ENCODE data around the gene RNF112.

DNA sequence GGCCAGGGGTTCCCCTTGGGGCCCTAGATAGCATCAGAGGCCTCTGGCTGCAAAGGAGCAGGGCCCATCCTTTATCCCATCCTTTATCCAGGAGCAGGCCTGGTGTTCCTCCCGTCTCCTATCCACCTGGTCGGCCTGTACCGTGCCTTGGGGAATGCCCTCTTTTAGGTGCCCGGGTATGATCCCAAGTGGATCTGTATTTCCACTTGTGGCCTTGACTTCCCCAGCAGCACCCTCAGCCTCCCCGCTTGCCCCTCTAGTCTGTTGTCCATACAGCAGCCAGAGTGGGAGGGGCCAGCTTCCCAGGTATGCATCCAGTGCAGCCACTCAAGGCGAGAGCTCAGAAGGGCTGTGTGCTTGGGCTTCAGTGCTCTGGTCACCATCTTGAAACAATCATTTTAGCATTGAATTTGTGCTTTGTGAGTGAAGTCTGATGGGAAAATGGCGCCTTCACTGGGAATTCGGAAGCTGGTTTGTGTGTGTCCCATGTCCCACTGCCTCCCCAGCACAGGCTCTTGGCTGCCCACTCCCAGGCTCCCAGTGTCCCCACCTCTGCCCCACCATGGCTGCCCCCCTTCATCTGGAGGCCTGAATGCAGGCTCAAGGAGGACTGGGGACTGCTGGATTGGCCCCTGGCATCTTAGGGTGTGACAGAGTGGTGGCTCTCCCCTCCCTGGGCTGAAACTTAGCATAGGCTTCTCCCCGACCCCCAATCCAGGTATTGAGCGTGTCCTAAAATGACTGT is 3.3 kb upstream of the RNF112 start:
- TF ChIP-seq, protein P1, sequence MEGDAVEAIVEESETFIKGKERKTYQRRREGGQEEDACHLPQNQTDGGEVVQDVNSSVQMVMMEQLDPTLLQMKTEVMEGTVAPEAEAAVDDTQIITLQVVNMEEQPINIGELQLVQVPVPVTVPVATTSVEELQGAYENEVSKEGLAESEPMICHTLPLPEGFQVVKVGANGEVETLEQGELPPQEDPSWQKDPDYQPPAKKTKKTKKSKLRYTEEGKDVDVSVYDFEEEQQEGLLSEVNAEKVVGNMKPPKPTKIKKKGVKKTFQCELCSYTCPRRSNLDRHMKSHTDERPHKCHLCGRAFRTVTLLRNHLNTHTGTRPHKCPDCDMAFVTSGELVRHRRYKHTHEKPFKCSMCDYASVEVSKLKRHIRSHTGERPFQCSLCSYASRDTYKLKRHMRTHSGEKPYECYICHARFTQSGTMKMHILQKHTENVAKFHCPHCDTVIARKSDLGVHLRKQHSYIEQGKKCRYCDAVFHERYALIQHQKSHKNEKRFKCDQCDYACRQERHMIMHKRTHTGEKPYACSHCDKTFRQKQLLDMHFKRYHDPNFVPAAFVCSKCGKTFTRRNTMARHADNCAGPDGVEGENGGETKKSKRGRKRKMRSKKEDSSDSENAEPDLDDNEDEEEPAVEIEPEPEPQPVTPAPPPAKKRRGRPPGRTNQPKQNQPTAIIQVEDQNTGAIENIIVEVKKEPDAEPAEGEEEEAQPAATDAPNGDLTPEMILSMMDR (IDR thresholded peaks at IDR 0.05; ENCODE audit: insufficient read depth, low read depth, low read length): no peak
- TF ChIP-seq EZH2 (IDR thresholded peaks at IDR 0.05; ENCODE audit: insufficient read depth, low read length): no peak

All from astrocyte (in vitro differentiated cells and primary cell).